Hypothalamus (tissue), 51 donors: ENCODE results near the gene EIF4ENIF1.
"Not testable (repeated sequence)": the region's sequence is repeated elsewhere in the genome, so short reads cannot be mapped to it uniquely, and the experiment has no call there.

Source experiments
- DNase-seq, 51 donors: peaks; one replicate each; lab custom pipeline; 2025; lab: John Stamatoyannopoulos, UW

EIF4ENIF1 gene

DNA sequence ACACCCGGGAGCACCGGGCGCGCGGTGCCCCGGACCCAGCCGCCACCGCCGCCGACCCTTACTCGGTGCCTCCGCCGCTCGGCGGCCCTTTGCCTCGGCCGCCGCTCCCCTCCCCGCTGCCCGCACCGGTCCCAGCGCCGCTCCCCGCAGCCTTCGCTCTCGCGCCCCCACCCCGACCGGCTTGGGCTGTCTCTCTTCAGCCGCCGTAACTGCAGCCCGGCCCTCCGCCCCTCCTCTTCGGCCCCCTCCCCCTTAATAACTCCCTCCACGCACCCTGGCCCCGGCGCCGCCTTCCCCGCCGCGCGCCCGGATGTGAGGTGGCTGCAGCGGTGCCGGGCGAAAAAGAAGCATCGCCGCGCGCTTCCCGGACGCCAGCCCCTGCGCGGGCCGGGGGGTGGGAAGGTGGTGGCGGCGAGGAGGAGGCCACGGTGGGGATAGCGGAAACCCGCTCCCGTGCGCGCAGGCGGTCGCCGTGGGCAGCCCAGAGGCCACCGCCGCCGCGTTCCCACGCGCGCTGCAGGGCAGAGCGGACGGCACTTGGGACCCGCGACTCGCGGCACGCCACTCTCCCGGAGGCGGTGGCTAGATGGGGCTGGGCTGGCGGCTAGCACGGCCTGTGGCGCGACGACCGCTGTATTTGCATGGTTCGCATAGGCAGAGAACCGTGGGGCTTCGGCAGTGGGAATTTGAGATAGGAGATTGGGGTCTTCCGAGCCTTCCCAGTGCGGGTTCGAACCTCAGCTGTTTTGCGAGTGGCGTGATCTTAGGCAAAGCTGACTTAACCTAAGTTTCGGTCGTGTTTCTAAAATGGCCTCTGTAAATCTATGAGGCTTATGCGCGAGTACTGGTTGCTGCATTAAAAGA is at the start of gene EIF4ENIF1:
Gene EIF4ENIF1 (minus strand): TSS at position 211 of the 864 bp plus-strand sequence. CDS start 1,124 bp downstream, outside the sequence.
- DNase-seq = peak; percentile 40 to 93 (median 82)

DNA sequence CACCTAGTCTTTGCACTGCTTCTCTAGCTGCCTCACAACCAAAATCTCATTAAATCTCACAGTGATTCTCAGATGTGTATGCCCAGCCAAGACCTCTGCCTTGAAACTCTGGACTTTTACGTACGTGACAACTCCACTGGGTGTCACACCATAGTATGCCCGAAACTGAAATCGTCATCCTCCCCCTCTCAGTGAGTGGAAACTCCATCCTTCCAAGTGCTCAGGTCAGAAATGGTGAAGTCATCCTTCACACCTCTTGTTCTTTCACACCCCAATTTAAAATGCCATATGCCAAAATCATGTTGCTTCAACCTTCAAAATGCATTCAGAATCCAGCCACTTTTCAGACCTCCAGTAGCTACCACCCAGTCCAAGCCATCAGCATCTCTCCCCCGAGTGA is 49.2 kb upstream of the EIF4ENIF1 start:
- no peak for DNase-seq

- DNase-seq = no peak
Observed at GRCh38 chr22:31537019-31537535, 47.4 kb upstream of the EIF4ENIF1 start.

DNA sequence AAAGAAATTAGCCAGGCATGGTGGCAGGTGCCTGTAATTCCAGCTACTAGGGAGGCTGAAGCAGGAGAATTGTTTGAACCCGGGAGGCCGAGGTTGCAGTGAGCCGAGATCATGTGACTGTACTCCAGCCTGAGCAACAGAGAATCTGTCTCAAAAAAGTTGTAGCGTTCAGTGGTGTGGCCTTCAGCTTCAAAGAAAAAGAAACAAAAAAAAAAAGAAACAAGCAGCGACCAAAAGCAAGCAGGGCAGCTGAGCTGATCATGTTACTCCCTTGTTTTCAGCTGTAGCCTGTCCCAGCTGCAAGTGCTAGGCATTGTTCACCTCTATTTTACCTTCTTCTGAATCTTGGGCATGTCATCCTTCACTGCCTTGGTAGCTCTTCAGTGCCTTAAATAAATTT is 43.7 kb upstream of the EIF4ENIF1 start:
- DNase-seq = no peak

DNA sequence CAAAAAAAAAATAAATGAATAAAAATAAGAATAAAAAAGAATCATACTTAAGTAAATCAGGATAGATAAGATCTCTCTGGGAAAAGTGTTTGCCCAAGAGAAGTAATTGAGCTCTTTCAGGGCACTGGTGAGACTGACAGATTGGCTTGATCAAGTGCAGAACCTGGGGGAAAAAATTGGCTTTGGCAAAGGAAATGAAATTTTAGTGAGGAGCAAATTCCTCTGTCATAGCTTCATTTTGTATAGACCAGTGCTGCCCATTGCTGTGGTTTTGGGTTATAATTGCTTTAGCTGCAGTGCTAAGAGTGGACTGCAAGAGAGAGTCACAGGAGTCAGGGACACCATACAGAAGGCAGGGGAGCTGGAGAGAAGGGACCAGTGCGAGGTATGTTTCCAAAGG is 42.4 kb upstream of the EIF4ENIF1 start:
- no peak for DNase-seq

DNA sequence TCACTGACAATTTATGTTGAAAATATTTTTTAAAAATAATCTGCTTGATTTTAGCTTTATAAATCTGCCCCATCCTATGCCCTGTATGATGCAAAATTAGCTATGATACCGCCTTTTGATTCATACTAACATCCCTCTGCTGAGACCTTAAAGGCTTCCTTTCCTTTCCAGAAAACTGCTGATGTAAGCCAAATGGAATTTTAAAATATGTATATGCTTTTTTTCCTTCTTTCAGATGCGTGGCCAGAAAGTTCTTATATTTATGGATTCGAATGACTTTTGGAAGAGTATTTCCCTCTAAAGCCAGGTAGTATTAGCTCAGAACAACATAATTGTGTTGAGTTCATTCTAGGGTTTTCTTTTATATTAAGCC is 41.2 kb upstream of the EIF4ENIF1 start:
- DNase-seq = no peak

- DNase-seq = no peak
Observed at GRCh38 chr22:31526270-31526669, 36.6 kb upstream of the EIF4ENIF1 start.

DNA sequence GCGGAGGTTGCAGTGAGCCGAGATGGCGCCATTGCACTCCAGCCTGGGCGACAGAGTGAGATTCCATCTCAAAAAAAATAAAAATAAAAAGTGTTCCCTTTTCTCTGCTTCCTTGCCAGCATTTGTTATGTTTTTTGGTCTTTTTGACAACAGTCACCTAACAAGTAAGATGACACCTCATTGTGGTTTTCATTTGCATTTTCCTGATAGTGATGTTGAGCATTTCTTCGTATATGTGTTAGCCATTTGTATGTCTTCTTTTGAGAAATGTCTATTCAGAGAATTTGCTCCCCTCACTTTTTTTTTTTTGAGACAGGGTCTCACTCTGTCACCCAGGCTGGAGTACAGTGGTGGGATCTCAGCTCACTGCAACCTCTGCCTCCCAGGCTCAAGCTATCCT is 34.5 kb upstream of the EIF4ENIF1 start:
- not testable (repeated sequence) for DNase-seq

DNA sequence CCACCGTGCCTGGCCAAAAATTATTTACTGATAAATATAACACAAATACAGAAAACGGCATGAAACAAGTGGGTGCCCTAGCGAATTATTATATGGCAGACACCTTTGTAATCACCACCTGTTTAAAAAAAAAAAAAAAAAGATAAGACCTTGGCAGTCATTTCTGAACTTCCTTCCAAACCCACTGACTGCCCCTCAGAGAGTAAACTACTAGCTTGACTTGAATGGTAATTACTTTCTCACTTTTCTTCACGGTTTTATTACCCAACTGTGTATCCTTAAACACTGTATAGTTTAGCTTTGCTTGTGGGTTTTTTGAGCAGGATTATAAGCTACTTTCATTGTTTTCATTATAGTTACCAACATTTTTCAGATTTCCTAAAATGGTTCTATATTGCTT is 30.4 kb upstream of the EIF4ENIF1 start:
- no peak for DNase-seq

GRCh38 chr22:31509061-31509762 is 19.6 kb upstream of the EIF4ENIF1 start:
- DNase-seq = no peak

GRCh38 chr22:31508536-31508935 is 18.9 kb upstream of the EIF4ENIF1 start:
- no peak for DNase-seq

GRCh38 chr22:31507517-31507916 is 17.9 kb upstream of the EIF4ENIF1 start:
- DNase-seq = not testable (repeated sequence)

DNA sequence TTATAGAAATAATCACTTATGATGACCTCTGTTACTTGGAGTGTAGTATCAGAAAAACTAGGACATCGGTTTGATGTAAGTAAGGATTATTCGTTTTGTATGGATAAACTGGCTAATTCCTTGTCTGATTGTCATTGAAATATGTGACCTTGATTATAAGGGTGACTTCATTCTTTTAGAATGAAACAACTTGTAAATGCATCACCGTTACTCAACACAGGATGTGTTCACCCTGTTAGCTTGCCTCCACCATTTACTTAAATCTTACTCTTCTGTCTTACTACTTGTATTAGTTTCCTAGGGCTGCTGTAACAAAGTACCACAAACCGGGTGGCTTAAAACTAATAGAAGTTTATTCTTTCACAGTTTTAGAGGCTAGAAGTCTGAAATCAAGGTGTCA is 14.6 kb upstream of the EIF4ENIF1 start:
- no peak for DNase-seq

DNA sequence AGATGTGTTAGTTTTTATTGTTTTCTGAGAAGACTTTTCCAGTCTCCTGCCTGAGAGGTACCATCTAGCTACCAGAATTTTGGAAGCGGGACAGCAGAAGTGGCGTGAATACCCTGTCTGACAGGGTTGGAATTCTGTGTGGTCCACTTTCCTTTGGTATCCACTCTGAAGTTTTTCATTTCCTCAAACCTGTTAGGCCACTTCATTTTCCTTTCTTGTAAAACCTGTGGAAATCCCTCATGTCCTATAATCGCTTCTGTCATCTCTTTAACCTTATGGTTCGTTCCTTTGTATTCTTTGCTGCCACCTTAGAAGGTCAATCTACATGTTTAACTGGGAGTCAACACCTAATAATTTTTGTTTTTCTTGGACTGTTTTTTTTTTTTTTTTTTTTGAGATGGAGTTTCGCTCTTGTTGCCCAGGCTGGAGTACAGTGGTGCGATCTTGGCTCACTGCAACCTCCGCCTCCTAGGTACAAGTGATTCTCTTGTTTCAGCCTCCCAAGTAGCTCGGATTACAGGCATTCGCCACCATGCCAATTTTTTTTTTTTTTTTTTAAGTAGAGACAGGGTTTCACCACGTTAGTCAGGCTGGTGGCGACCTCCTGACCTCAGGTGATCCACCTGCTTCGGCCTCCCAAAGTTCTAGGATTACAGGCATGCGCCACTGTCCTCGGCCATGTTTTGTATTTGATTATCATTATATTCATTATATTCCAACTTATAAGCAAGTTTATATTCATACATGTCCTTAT is 13.7 kb upstream of the EIF4ENIF1 start:
- no peak for DNase-seq

- no peak for DNase-seq
Observed at GRCh38 chr22:31501738-31502137, 12.1 kb upstream of the EIF4ENIF1 start.

DNA sequence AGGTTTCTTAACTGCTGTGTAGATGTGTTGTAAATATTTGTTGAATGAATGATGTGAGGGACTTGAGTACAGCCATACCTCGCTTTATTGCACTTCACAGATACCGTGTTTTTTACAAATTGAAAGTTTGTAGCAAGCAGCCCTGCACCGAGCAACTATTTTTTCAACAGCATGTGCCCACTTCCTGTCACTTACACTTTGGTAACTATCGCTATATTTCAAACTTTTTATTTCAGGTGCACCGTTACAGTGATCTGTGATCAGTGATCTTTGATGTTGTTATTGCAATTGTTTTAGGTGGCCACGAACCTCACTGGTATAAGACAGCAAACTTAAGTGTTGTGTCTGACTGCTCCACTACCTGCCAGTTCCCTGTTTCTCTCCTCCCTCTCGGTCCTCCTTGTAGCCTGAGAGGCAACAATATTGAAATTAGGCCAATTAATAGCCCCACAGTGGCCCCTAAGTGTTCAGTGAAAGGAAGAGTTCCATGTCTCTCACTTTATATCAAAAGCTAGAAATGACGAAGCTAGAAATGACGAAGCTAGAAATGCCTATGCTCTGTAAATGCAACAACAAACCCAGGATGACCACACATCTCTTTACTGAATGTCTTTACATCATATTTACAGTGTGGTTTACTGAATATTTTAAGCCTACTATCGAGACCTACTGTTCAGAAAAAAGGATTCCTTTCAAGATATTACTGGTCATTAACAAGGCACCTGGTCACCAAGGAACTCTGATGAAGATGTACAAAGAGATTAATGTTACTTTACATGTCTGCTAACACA is 7.7 kb upstream of the EIF4ENIF1 start:
- DNase-seq = no peak

DNA sequence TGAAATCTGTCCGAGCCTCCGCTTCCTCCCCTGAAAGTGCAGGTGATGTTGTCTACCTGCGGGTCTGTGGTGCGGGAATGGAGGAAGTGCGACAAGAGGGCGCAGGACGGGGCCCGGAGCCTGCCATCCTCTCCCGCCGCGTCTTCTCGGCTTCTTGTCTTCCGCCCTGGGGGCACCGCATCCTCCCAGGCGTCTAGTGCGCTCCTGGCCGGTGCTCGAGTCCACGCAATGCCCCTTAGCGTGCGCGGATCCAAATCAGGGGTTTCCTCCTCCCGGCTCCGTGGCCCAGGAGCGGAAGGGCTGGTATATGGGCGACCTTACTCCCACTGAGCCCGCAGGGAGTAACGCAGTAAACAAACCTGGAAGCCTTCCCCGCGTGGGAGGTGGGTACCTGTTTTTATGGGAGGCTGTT is 7.1 kb upstream of the EIF4ENIF1 start:
- peak in 11 of 51 donors; percentile 9 to 55 (median 33) for DNase-seq

- DNase-seq = peak; percentile 67 to 97 (median 89)
Observed at GRCh38 chr22:31496007-31496734, 6.5 kb upstream of the EIF4ENIF1 start, which contains the start of gene SFI1. Gene SFI1, plus strand, starts transcription at chr22:31496536. Its CDS starts 11,749 bp downstream, at chr22:31508285.

- DNase-seq = no peak
Observed at GRCh38 chr22:31495343-31495742, 5.7 kb upstream of the EIF4ENIF1 start.
